NB4 (cell line): Measurements from ENCODE around the gene SYNE1.

Experiments used
- DNase-seq: peaks from one replicate; pipeline ENCODE4 v3.0.0; 2010; ENCODE audit warnings: low read depth
- H3K4me3 ChIP-seq: one replicate; pipeline ENCODE4 v1.5.1; 2011; ENCODE audit warnings: mild to moderate bottlenecking, low read depth, low read length, moderate library complexity
- MYC ChIP-seq: IDR thresholded peaks from 2 replicates; pipeline ENCODE4 v1.6.1; 2011; ENCODE audit warnings: low read depth, low read length
- POLR2A ChIP-seq: IDR thresholded peaks from 2 replicates; pipeline ENCODE4 v1.6.1; 2011; ENCODE audit warnings: mild to moderate bottlenecking; ENCODE audit not compliant: insufficient read length; ENCODE audit errors: extremely low read depth
- TF ChIP-seq, protein P1 (sequence below): IDR thresholded peaks from one replicate; pipeline ENCODE4 v1.5.1; 2012; ENCODE audit warnings: low read depth, low read length
- TF ChIP-seq, protein P2 (sequence below): IDR thresholded peaks from 2 replicates; pipeline ENCODE4 v1.6.1; 2011; ENCODE audit warnings: low read depth, low read length

The SYNE1 gene

DNA sequence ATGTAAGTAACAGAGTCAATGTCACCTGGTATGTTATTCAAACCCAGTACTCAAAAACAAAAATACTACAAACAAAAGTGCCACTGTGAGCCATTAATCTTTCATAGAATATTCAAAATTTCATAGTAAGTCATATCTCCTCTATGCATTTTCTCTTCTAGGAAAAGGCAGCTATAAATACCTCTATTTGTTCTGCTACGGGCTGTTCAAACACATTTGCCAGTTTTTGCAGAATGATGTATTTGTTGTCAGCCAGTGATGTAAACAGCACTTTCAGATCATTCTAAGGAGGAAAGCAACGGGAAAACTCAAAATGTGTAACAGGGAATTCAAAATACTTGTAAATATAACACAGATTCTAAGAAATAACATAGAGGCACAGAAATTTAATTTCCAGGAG, 388.2 kb downstream of the SYNE1 start:
- H3K4me3 ChIP-seq = no peak overlapping the region
- TF ChIP-seq POLR2A = no peak
- TF ChIP-seq, protein P1, sequence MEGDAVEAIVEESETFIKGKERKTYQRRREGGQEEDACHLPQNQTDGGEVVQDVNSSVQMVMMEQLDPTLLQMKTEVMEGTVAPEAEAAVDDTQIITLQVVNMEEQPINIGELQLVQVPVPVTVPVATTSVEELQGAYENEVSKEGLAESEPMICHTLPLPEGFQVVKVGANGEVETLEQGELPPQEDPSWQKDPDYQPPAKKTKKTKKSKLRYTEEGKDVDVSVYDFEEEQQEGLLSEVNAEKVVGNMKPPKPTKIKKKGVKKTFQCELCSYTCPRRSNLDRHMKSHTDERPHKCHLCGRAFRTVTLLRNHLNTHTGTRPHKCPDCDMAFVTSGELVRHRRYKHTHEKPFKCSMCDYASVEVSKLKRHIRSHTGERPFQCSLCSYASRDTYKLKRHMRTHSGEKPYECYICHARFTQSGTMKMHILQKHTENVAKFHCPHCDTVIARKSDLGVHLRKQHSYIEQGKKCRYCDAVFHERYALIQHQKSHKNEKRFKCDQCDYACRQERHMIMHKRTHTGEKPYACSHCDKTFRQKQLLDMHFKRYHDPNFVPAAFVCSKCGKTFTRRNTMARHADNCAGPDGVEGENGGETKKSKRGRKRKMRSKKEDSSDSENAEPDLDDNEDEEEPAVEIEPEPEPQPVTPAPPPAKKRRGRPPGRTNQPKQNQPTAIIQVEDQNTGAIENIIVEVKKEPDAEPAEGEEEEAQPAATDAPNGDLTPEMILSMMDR = no peak
- TF ChIP-seq, protein P2, sequence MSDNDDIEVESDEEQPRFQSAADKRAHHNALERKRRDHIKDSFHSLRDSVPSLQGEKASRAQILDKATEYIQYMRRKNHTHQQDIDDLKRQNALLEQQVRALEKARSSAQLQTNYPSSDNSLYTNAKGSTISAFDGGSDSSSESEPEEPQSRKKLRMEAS = no peak
- TF ChIP-seq MYC = no peak
- DNase-seq = no peak

DNA sequence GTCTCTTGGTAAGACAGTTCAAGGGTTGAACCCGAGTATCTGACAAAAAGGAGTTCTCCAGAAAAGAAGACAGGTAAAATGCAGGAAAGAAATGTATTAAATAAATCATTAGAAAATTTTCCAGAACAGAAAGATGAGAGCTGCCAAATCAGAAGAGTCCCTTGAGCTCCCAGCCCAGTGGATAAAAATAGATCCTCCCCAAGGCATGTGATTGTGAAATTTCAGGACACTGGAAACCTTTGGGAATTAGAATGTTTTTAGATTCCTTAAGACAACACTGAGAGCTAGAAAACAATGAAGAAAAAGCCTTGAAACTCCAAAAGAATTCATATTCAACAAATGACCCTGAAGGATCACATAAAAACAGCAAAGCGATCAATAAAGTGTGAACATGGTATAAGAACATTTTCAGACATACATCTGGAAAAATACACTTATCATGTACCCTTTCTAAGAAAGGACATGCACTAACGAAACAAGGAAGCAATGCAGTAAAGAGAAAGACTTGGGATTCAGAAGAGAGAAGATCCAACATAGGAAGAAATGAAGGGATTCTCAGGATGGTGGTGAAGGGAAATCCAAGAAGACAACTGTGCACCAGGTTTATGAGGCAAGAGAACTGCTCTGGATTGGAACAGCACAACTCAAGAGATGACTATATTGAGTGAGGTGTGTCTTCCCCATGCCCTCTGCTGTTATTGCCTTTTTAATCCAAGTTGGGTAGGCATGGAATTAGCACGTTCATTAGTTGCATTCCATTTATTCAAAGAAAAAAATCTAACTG, 390.4 kb downstream of the SYNE1 start:
- no peak overlapping the region for H3K4me3 ChIP-seq
- no peak for DNase-seq
- TF ChIP-seq POLR2A (no peak), MYC (no peak)
- TF ChIP-seq, protein P2 = no peak
- TF ChIP-seq, protein P1 = no peak

DNA sequence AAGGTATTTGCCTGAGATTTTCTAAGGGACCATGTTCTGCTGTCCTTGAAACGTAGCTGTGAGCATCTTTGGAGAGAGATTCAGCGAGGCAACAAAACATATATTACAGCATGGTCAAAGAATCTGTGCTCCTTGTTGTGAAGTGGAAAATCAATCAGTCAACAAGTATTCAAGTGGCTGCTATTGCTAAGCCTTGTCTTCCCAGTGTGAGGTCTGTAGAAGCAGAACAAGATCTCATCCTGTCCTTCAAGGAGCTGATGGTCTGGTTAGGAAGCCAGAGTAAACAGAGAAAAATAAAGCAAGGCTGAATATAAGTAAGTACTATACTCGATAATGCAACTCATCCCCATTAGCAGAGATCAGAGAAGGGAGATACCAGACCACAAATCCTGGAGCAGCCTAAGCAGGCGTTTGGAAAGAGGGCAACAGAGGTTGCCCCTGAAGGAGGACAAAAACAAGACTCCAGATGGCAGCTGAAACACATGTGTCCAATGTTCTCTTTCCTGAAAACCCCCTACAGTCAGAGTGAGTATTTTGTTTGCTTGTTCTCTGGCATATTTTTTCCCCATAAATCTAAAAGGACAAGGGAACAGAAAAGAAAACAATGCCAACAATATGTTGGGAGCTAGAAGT, 392.0 kb downstream of the SYNE1 start:
- TF ChIP-seq, protein P2 = no peak
- TF ChIP-seq, protein P1 = no peak
- TF ChIP-seq POLR2A (no peak), MYC (no peak)
- H3K4me3 ChIP-seq = no peak overlapping the region
- DNase-seq = no peak

DNA sequence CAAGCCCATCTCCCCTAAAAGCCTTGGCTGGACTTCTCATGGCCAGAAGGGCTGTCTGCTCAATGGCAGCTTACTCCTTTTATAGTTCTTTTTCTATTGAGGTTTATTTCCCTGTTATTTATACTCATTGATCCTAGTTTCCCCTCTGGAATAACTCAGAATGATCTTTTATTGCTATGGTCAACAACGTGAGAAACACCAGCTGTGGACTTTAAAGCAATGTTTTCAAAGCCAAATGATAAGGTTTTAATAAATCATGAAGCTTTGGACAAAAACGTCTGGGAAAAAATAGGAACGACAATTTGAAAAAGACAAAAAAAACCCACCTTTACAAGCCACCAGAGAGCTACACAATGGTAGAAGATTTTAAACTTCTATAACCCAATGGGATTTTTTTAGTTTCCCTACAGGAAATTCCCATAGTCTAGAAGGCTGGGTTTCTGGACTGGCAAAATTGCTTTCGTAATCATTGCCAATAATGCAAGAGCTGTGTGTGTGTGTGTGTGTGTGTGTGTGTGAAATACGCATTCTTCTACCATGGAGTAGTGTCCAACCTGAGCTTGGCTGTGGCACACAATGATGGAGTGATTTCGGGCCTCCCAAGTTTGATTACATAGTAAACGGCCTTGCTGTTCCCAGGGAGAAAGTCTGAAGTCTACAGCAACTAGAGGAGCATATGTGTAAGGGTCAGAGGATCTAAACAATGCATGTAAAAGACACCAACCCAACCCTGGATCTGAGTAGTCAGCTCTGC, 396.0 kb downstream of the SYNE1 start:
- no peak for DNase-seq
- H3K4me3 ChIP-seq = no peak overlapping the region
- TF ChIP-seq POLR2A (no peak), MYC (no peak)
- TF ChIP-seq, protein P2 = no peak
- TF ChIP-seq, protein P1 = no peak

DNA sequence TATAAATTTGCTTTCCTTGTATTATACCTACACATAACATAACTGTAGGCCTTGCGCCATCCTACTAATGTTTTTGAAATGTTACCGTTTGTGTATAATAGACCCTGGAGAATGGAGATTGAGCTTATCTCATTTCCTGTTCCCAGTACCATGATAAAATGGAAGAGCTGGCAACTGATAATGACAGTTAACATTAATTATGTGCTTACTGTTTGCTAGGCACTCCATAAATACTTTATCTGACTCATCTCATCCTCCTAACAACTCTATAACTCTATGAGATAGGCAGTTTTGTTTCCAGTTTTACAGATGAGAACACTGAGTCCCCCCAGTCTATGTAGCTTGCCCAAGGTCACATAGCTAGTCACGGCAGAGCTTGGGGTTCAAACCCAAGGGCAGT, 396.7 kb downstream of the SYNE1 start:
- DNase-seq = no peak
- TF ChIP-seq POLR2A = no peak
- TF ChIP-seq, protein P2 = no peak
- TF ChIP-seq, protein P1 = no peak
- no peak for TF ChIP-seq MYC
- H3K4me3 ChIP-seq = no peak overlapping the region
